ENCODE results near the gene CAPN1. TPM values are rescaled to one million over a fixed set of nuclear protein-coding genes. Genes with fewer than 3 reads are reported as not detected.

The CAPN1 gene
- total and polyA plus RNA-seq, 2 of the 13 experiments (the other 11 are each of a cell fraction or from before 2014, with no cell fraction given), result 57.3 to 82.6 TPM

DNA sequence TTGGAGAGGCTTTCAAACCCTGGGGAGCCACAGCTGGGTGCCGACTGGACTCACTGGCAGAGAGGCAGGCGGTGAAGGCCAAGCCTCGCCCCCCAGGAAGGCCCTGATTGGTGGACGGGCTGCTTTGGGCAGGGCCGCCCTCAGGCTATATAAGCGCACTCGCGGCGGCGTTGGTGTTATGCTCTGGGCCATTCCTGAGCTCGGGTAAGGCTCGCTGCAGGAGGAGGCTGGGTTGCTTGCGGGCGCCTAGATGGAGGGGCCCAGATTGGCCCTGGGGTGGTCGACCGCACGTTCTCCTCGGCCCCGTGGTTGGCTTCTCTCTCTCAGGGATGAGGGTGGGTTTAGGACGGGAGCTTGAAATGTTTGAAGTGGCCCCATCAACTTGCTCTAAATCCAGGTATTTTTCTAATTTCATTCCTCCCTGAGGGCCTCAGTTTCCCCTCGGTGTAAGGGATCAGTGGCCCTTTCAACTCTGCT, 11.6 kb upstream of the CAPN1 start, which contains the start of gene SPDYC (continued):
- TF ChIP-seq, protein P1, sequence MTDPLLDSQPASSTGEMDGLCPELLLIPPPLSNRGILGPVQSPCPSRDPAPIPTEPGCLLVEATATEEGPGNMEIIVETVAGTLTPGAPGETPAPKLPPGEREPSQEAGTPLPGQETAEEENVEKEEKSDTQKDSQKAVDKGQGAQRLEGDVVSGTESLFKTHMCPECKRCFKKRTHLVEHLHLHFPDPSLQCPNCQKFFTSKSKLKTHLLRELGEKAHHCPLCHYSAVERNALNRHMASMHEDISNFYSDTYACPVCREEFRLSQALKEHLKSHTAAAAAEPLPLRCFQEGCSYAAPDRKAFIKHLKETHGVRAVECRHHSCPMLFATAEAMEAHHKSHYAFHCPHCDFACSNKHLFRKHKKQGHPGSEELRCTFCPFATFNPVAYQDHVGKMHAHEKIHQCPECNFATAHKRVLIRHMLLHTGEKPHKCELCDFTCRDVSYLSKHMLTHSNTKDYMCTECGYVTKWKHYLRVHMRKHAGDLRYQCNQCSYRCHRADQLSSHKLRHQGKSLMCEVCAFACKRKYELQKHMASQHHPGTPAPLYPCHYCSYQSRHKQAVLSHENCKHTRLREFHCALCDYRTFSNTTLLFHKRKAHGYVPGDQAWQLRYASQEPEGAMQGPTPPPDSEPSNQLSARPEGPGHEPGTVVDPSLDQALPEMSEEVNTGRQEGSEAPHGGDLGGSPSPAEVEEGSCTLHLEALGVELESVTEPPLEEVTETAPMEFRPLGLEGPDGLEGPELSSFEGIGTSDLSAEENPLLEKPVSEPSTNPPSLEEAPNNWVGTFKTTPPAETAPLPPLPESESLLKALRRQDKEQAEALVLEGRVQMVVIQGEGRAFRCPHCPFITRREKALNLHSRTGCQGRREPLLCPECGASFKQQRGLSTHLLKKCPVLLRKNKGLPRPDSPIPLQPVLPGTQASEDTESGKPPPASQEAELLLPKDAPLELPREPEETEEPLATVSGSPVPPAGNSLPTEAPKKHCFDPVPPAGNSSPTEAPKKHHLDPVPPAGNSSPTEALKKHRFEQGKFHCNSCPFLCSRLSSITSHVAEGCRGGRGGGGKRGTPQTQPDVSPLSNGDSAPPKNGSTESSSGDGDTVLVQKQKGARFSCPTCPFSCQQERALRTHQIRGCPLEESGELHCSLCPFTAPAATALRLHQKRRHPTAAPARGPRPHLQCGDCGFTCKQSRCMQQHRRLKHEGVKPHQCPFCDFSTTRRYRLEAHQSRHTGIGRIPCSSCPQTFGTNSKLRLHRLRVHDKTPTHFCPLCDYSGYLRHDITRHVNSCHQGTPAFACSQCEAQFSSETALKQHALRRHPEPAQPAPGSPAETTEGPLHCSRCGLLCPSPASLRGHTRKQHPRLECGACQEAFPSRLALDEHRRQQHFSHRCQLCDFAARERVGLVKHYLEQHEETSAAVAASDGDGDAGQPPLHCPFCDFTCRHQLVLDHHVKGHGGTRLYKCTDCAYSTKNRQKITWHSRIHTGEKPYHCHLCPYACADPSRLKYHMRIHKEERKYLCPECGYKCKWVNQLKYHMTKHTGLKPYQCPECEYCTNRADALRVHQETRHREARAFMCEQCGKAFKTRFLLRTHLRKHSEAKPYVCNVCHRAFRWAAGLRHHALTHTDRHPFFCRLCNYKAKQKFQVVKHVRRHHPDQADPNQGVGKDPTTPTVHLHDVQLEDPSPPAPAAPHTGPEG (CRISPR knock-in tag; IDR thresholded peaks at IDR 0.05), result no peak
- TF ChIP-seq ZNF589 (CRISPR knock-in tag; conservative IDR thresholded peaks at IDR 0.05) (no peak), MED13 (CRISPR knock-in tag; IDR thresholded peaks at IDR 0.05) (no peak), ZNF331 (CRISPR knock-in tag; IDR thresholded peaks at IDR 0.05) (no peak), HES4 (CRISPR knock-in tag; IDR thresholded peaks at IDR 0.05; ENCODE audit: borderline replicate concordance) (no peak), ZSCAN21 (CRISPR knock-in tag; IDR thresholded peaks at IDR 0.05; ENCODE audit: borderline replicate concordance) (no peak), RFX1 (IDR thresholded peaks at IDR 0.05) (no peak), ZBTB7A (CRISPR knock-in tag; IDR thresholded peaks at IDR 0.05) (no peak), ZNF160 (CRISPR knock-in tag; IDR thresholded peaks at IDR 0.05) (no peak), ZSCAN22 (CRISPR knock-in tag; IDR thresholded peaks at IDR 0.05) (no peak), RBFOX2 (IDR thresholded peaks at IDR 0.05; ENCODE audit: low read depth, low read length) (no peak), ISX (CRISPR knock-in tag; conservative IDR thresholded peaks at IDR 0.05) (no peak), ZNF768 (CRISPR knock-in tag; IDR thresholded peaks at IDR 0.05) (0 out of 2 replicates have a peak, but pooled peaks have one; percentile 24), NFYB (CRISPR knock-in tag; IDR thresholded peaks at IDR 0.05) (peak; percentile 51), ZIK1 (CRISPR knock-in tag; IDR thresholded peaks at IDR 0.05; ENCODE audit: borderline replicate concordance, low read depth) (no peak)
- TF ChIP-seq, protein P2, sequence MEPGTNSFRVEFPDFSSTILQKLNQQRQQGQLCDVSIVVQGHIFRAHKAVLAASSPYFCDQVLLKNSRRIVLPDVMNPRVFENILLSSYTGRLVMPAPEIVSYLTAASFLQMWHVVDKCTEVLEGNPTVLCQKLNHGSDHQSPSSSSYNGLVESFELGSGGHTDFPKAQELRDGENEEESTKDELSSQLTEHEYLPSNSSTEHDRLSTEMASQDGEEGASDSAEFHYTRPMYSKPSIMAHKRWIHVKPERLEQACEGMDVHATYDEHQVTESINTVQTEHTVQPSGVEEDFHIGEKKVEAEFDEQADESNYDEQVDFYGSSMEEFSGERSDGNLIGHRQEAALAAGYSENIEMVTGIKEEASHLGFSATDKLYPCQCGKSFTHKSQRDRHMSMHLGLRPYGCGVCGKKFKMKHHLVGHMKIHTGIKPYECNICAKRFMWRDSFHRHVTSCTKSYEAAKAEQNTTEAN (CRISPR knock-in tag; conservative IDR thresholded peaks at IDR 0.05), result no peak
- TF ChIP-seq, protein P3, sequence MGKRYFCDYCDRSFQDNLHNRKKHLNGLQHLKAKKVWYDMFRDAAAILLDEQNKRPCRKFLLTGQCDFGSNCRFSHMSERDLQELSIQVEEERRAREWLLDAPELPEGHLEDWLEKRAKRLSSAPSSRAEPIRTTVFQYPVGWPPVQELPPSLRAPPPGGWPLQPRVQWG (CRISPR knock-in tag; IDR thresholded peaks at IDR 0.05; ENCODE audit: borderline replicate concordance, low read depth), result no peak
